ENCODE data around the gene DLD. TPM values are rescaled to one million over a fixed set of nuclear protein-coding genes. Genes with fewer than 3 reads are reported as not detected.

Gene DLD
- total RNA-seq, 1 experiment from 2014 or later = 43.0 TPM

DNA sequence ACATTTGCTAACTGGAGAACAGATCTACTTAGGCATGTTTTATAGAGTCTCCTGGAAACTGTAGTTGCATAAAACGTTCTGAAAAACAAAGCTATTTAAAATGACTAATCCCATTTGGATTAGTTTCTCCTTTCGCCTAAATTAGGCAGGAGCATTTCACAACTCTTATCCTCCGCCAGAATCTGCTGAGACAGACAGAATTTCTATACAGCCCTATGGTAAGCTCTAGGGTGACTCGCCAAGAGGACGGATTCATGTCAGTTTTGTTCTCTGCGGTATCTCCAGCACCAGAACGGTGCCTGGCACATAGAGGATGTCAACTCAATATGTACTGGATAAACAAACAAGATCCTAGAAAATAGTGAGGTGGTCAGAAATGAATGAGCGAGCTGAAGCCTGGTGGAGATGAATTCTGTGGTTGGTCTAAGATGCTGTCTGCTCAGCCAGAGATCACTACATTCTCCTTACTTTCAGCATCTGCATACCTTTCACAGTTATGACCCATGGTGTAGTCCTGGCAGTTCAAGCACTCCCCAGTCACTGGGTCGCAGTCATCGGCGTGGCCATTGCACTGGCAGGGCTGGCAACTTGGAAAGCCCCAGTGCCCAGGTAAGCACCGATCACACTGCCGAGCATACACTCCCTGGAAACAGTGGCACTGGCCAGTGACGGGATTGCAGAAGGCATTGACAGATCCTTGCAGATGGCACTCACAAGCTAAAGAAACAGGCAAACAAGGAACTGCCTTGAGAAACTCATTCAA is 68.0 kb downstream of the DLD start:
- DNase-seq (ENCODE audit: low spot score) = no peak
- in situ Hi-C loops (cut with HindIII; ENCODE audit: low sequenced_read_pairs) = no loop called here

DNA sequence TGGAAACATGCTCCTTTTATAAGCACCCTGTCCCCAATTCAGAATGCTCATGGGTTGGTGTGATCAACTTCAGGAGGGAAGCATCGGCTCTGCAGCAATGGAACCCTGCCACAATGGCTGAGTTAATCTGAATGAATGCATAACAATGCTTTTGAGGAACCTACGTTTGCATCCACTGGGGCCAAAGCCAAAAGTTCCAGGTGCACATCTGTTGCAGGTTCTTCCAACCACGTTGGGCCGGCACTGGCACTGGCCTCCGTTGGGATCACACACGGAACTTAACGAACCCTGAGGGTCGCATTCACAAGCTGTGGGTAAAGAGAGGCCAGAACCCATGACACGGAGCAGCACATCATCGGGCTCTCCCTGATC is 68.5 kb downstream of the DLD start:
- in situ Hi-C loops (cut with HindIII; ENCODE audit: low sequenced_read_pairs) = no loop called here
- DNase-seq (ENCODE audit: low spot score) = no peak

DNA sequence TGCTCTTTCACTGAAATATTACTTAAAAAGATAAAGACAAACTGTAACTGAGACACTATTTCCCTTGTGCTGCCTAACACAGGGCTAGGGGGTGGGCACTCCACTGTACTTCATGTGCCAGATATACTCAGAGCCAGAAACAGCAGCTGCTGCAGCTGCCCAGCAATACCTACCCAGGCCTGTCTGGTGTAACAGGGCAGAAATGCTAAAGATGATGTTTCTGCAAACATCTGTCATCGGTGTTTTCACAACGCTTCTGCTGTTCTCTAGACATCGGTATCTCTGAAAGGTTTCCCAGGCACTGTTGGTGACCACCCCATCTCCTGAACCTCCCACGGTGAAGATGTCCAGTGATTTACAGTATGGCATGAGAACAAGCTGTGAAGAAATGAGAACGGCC is 69.3 kb downstream of the DLD start:
- in situ Hi-C loops (cut with HindIII; ENCODE audit: low sequenced_read_pairs) = no loop called here

DNA sequence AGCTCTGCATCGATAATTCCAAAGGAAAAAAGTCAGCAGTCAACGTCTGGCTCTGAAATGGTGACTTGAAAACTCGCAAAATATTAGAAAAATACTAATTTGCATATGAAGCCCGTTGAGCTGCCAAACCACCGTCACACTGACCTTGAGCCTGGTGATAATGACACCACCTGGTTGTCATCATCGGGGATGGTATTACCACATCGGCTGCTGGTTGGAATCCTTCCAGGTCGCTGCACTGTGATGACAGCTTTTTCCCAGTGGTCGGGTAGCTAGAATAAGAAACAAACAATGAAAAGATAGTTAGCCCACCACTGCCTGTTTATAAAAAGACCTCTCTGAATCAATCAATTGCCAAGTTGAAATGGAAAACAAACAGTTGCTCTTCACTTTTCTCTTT is 70.4 kb downstream of the DLD start:
- DNase-seq (ENCODE audit: low spot score) = no peak
- in situ Hi-C loops (cut with HindIII; ENCODE audit: low sequenced_read_pairs) = no loop called here

More for the DNA sequence above, 69.3 kb downstream of the DLD start:
- no peak for DNase-seq (ENCODE audit: low spot score)

DNA sequence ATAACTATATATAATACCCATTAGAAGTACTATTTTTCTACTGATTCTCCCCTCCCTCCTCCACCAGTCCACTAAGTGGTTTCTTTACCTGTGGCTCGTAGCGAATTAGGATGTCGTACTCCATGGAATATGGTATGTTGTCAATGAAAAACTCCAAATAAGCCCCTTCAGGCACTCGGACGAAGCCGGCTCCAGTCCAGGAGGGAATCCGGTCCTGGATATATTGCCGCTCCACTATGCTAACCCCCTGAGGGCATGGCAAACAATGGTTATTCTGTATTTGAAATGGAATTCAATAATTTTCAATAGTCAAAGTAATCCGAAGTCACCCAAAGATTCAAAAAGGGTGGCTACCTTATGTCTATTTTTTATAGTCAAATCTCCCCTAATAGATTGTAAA is 71.8 kb downstream of the DLD start:
- in situ Hi-C loops (cut with HindIII; ENCODE audit: low sequenced_read_pairs) = no loop called here
- no peak for DNase-seq (ENCODE audit: low spot score)

DNA sequence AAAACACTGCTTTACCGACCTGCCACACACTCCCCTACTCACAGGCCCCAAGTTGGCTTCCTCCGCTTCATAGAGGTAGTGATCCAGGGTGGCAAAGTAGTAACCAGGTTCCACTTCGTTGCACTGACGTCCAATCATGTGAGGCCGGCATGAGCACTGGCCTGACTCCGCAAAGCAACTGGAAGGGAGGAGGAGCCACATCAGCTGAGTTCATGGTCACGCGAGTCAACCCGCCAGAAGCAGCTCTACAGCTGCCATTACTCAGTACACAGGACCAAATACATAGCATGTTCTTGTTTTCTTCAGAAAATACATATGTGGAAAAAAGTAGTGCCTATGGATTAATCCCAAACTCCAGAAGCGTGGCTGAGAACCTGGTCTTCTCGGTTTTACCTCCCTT is 73.5 kb downstream of the DLD start:
- in situ Hi-C loops (cut with HindIII; ENCODE audit: low sequenced_read_pairs) = no loop called here
- no peak for DNase-seq (ENCODE audit: low spot score)

DNA sequence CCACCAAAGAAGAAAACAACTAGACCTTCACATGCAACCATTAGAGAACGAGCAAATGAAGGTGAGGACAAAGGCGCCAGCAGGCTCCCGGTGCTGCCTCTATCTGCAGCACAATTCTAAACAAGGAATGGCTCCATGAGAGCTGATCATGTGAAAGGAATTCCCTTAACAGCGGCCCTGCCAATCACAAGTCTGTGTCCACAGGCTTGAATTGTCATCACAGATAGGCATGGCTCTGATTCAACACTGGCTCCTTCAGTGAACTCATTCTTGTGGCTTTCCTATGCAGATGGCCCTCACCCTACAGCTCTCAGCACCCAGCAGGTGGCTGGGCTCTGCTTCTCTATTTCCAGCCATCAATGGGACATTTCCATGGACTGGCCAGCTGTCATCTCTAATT is 75.7 kb downstream of the DLD start:
- peak; percentile 96 for DNase-seq (ENCODE audit: low spot score)
- in situ Hi-C loops (cut with HindIII; ENCODE audit: low sequenced_read_pairs) = no loop called here

DNA sequence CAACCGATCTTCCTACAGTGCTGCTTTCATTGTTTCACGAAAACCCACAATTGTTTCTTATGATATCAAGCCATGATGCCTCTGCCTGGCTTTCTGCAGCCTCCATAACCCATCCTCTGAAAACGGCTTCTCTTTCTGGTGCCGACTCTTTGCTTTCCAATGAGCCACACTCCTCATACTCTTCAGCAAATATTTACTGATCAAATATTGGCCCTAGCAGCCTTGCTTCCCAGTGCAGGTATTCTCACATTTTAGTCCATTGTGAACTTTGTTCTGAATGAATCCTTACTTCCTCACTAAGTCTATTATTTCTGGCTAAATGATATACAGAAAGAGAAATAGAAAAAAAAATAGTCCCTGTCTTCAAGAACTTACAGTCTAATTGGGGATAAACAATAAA is 76.4 kb downstream of the DLD start:
- in situ Hi-C loops (cut with HindIII; ENCODE audit: low sequenced_read_pairs) = no loop called here
- no peak for DNase-seq (ENCODE audit: low spot score)

DNA sequence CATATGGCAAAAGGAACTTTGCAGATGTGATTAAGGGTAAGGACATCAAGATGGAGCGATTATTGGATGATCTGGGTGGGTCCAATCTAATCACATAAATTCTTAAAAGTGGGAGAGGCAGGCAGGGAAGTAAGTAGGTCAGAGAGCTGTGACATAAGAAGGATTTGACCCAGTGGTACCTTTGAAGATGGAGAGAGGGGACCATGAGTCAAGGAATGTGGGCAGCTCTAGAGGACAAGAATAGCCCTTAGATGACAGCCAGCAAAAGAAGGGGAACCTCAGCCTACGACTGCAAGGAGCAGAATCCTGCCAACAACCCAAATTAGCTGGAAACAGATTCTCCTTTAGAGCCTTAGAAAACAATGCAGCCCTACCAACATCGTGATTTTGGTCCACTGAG is 77.5 kb downstream of the DLD start:
- no peak for DNase-seq (ENCODE audit: low spot score)
- in situ Hi-C loops (cut with HindIII; ENCODE audit: low sequenced_read_pairs) = no loop called here

DNA sequence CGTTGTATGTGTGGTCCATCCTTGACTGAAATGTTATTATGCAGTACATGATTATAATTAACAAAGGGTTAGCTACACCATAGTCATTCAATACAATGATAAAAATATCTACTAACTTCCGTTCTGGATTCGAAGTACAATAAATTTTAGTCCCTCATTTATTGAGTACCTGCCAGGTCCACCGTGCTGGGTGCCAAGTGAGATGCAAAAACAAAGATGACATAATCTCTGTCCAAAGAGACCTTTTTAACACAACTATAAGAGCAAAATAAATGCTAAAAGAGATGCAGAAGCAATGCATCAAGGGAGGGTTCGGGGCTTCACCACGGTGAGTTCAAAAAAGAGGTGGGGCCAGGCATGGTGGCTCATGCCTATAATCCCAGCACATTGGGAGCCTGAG is 78.9 kb downstream of the DLD start:
- in situ Hi-C loops (cut with HindIII; ENCODE audit: low sequenced_read_pairs) = no loop called here
- DNase-seq (ENCODE audit: low spot score) = peak; percentile 25

Other genes starting within 250 kb of the DLD start
- gene SLC26A4, start 230.4 kb upstream of the DLD start, total RNA-seq (2014; rRNA removed; shearing (Covaris generic)) = 0.03 TPM in 1 of 2 replicates, not detected in the other
- gene CBLL1, start 147.0 kb upstream of the DLD start, total RNA-seq (2014; rRNA removed; shearing (Covaris generic)) = 19.5 and 41.0 TPM in 2 replicates
- gene SLC26A3, start 88.0 kb upstream of the DLD start, total RNA-seq (2014; rRNA removed; shearing (Covaris generic)) = not detected in 2 replicates
- 4.3 and 5.9 TPM in 2 replicates for gene LAMB1, start 112.0 kb downstream of the DLD start, total RNA-seq (2014; rRNA removed; shearing (Covaris generic))
- gene LAMB4, start 239.2 kb downstream of the DLD start, total RNA-seq (2014; rRNA removed; shearing (Covaris generic)) = not detected in 2 replicates